Sigmoid colon (tissue), 4 donors: Measurements from ENCODE around the gene IL2RA.

Source experiments
- EP300 ChIP-seq, 4 donors: sonication (generic); formaldehyde crosslinking; IDR thresholded peaks; one replicate each; pipeline ENCODE4 v1.6.1; 2017; ENCODE audit warnings: antibody characterized with exemption in 4 of 4
- TF ChIP-seq, protein P1 (sequence below), 4 experiments: fragments of 450-650 bp in 3 of 4; fragments of 200-600 bp in 1 of 4; IDR thresholded peaks; one replicate each; pipeline ENCODE4 v1.5.1; 2016 to 2019; ENCODE audit warnings: antibody characterized with exemption in 4 of 4, mild to moderate bottlenecking in 3 of 4, moderate library complexity in 2 of 4

DNA sequence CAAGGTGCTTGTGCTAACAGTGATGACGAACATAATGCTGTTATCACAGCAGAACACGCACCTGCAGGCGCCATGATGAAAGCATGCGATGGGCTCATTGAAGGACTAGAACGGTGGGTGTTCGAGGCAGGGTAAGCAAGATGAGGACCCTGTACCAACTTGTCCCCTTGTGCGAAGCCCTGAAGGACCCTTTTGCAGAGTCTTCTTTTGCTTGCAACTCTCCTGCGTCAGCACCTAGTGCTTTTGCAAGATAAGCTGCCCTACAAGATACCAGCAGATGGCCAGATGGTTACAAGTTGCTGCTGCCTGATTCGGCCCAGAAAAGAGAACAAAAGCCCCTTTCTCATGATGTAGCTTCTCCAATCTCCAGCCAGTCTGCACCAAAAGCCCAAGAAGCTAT lies 80.6 kb downstream of the IL2RA start:
- TF ChIP-seq, protein P1, sequence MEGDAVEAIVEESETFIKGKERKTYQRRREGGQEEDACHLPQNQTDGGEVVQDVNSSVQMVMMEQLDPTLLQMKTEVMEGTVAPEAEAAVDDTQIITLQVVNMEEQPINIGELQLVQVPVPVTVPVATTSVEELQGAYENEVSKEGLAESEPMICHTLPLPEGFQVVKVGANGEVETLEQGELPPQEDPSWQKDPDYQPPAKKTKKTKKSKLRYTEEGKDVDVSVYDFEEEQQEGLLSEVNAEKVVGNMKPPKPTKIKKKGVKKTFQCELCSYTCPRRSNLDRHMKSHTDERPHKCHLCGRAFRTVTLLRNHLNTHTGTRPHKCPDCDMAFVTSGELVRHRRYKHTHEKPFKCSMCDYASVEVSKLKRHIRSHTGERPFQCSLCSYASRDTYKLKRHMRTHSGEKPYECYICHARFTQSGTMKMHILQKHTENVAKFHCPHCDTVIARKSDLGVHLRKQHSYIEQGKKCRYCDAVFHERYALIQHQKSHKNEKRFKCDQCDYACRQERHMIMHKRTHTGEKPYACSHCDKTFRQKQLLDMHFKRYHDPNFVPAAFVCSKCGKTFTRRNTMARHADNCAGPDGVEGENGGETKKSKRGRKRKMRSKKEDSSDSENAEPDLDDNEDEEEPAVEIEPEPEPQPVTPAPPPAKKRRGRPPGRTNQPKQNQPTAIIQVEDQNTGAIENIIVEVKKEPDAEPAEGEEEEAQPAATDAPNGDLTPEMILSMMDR (IDR thresholded peaks at IDR 0.05), result no peak
- TF ChIP-seq EP300 (IDR thresholded peaks at IDR 0.05), result no peak
